Lower leg skin (tissue), 4 donors: Measurements from ENCODE around the gene PRR7. TPM values are rescaled to one million over a fixed set of nuclear protein-coding genes. Genes with fewer than 3 reads are reported as not detected.

Experiments
- DNase-seq, 2 donors: peaks; one replicate each; pipeline ENCODE4 v3.0.0-alpha.2; 2019; ENCODE audit warnings: low spot score in 2 of 2
- H3K4me3 ChIP-seq: fragments of 200-600 bp; sonication (generic); 2 replicates; pipeline ENCODE4 v1.5.1; 2017; ENCODE audit warnings: mild to moderate bottlenecking, low read depth; ENCODE audit not compliant: poor library complexity, severe bottlenecking
- CTCF ChIP-seq, 3 donors: fragments of 450-650 bp; IDR thresholded peaks; one replicate each; pipeline ENCODE4 v1.5.1; 2016; ENCODE audit warnings: antibody characterized with exemption in 3 of 3, mild to moderate bottlenecking in 3 of 3, moderate library complexity in 2 of 3
- POLR2A ChIP-seq, 2 donors: fragments of 450-650 bp; IDR thresholded peaks; one replicate each; pipeline ENCODE4 v1.6.1; 2016 to 2017; ENCODE audit warnings: antibody characterized with exemption in 2 of 2, mild to moderate bottlenecking in 1 of 2, moderate library complexity in 1 of 2
- WGBS, 2 donors: methylation state at CpG; one replicate each; pipeline ENCODE4 v1.1.5; 2018; 5-methylcytosine and 5-hydroxymethylcytosine counted together
- intact Hi-C: fragments of 100-400 bp; cut with DNase I; formaldehyde crosslinking; loops from one replicate; pipeline ENCODE4 v1.15.0; 2023; ENCODE audit warnings: low total_unique reads
- total RNA-seq, 4 donors: library from RNA; depleted of rRNA; stranded (reverse); fragments of >200 nt; gene quantifications; one replicate each; pipeline ENCODE4 v1.1.0, GENCODE V29; 2016

PRR7 gene
- total RNA-seq, 4 donors from 2014 or later = 5.4 to 10.2 (median 8.0) TPM

- H3K4me3 ChIP-seq = peak overlapping the region; percentile 24
- DNase-seq = peak; percentile 90 to 99
- 1% methylated on average over 16 to 23 of the region's 76 CpGs for WGBS, 2 donors
- intact Hi-C loops = loop anchor here (2.0 to 10.0 kb wide), 2 partner anchors 51 to 141 kb away; partner anchors contain the start of gene MXD3
- TF ChIP-seq POLR2A (IDR thresholded peaks at IDR 0.05) = no peak
- peak in 1 of 3 donors; percentile 7 for TF ChIP-seq CTCF (IDR thresholded peaks at IDR 0.05)
Observed at GRCh38 chr5:177455661-177456590, 9.3 kb downstream of the PRR7 start.

- no peak for DNase-seq
- no peak overlapping the region for H3K4me3 ChIP-seq
- intact Hi-C loops = loop anchor here (10.0 kb wide), 1 partner anchor 142 kb away; the partner anchor contains the start of gene MXD3
- 28 to 30% methylated on average over 10 to 11 of the region's 12 CpGs for whole genome bisulfite sequencing, 2 donors
- TF ChIP-seq POLR2A (IDR thresholded peaks at IDR 0.05) = no peak
Observed at GRCh38 chr5:177456591-177456964, 10.0 kb downstream of the PRR7 start.

- intact Hi-C loops = loop anchor here (10.0 kb wide), 1 partner anchor 142 kb away; the partner anchor contains the start of gene MXD3
- no peak for TF ChIP-seq CTCF (IDR thresholded peaks at IDR 0.05)
- no peak for TF ChIP-seq POLR2A (IDR thresholded peaks at IDR 0.05)
- peak; percentile 76 to 92 for DNase-seq
- 56% methylated on average over 23 to 24 of the region's 24 CpGs for WGBS, 2 donors
- no peak overlapping the region for H3K4me3 ChIP-seq
Observed at GRCh38 chr5:177456976-177457851, 10.6 kb downstream of the PRR7 start.

GRCh38 chr5:177457852-177458681 is 11.5 kb downstream of the PRR7 start:
- no peak overlapping the region for H3K4me3 ChIP-seq
- TF ChIP-seq CTCF (IDR thresholded peaks at IDR 0.05) = no peak
- no peak for TF ChIP-seq POLR2A (IDR thresholded peaks at IDR 0.05)
- intact Hi-C loops = loop anchor here (10.0 kb wide), 1 partner anchor 143 kb away; the partner anchor contains the start of gene MXD3
- 77 to 82% methylated on average over 10 to 19 of the region's 20 CpGs for WGBS, 2 donors
- no peak for DNase-seq

GRCh38 chr5:177458912-177459350 is 12.3 kb downstream of the PRR7 start:
- TF ChIP-seq CTCF (IDR thresholded peaks at IDR 0.05) (no peak), POLR2A (IDR thresholded peaks at IDR 0.05) (no peak)
- intact Hi-C loops = loop anchor here (10.0 kb wide), 1 partner anchor 144 kb away; the partner anchor contains the start of gene MXD3
- 75 to 78% methylated on average over 13 to 14 of the region's 14 CpGs for WGBS, 2 donors
- DNase-seq = no peak
- H3K4me3 ChIP-seq = no peak overlapping the region
